ENCODE data around the gene MALRD1. TPM values are rescaled to one million over a fixed set of nuclear protein-coding genes. Genes with fewer than 3 reads are reported as not detected.

The MALRD1 gene
- total RNA-seq, 1 experiment from 2014 or later: 8.2 TPM

GRCh38 chr10:19144206-19144605, 95.6 kb downstream of the MALRD1 start:
- POLR2A ChIA-PET: no interaction called here
- no peaks in the 10 kb centered on the region for H3K36me3 ChIP-seq (ENCODE audit: control insufficient read depth, insufficient read depth, low read length)
- CTCF ChIA-PET: no interaction called here
- TF ChIP-seq CTCF (IDR thresholded peaks at IDR 0.05; ENCODE audit: insufficient read depth in 1 of 2, low read depth in 1 of 2, low read length in 1 of 2, severe bottlenecking in 1 of 2, unreplicated experiment in 1 of 2): no peak
- H3K36me3 Mint-ChIP-seq (ENCODE audit: insufficient read depth, unreplicated experiment): no peaks in the 10 kb centered on the region
- H3K4me1 ChIP-seq: no peaks in the 10 kb centered on the region
- DNase-seq: no peak
- H3K27ac Mint-ChIP-seq (ENCODE audit: unreplicated experiment): no peak overlapping the region
- no TSS peak for BruUV-seq (replicated peaks)
- H3K9me3 Mint-ChIP-seq (ENCODE audit: unreplicated experiment): no peaks in the 10 kb centered on the region
- no peak overlapping the region for H3K4me3 Mint-ChIP-seq (ENCODE audit: unreplicated experiment)
- no peaks in the 10 kb centered on the region for H3K4me1 Mint-ChIP-seq (ENCODE audit: low read depth, unreplicated experiment)
- H3K27me3 ChIP-seq (replicated peaks; ENCODE audit: control insufficient read depth, insufficient read depth, low read length): no peaks in the 10 kb centered on the region
- intact Hi-C loops (cut with micrococcal nuclease; ENCODE audit: unreplicated experiment): no loop called here
- no peaks in the 10 kb centered on the region for H3K27me3 Mint-ChIP-seq (ENCODE audit: insufficient read depth, unreplicated experiment)
- H3K9me3 ChIP-seq: no peaks in the 10 kb centered on the region
- no peak overlapping the region for H3K4me3 ChIP-seq (ENCODE audit: low read depth, low read length)

GRCh38 chr10:19154375-19154774, 105.8 kb downstream of the MALRD1 start:
- Mint-ChIP-seq H3K4me3 (ENCODE audit: unreplicated experiment) (no peak overlapping the region), H3K27ac (ENCODE audit: unreplicated experiment) (no peak overlapping the region), H3K27me3 (ENCODE audit: insufficient read depth, unreplicated experiment) (no peaks in the 10 kb centered on the region), H3K9me3 (ENCODE audit: unreplicated experiment) (no peaks in the 10 kb centered on the region), H3K36me3 (ENCODE audit: insufficient read depth, unreplicated experiment) (no peaks in the 10 kb centered on the region), H3K4me1 (ENCODE audit: low read depth, unreplicated experiment) (no peaks in the 10 kb centered on the region)
- no peaks in the 10 kb centered on the region for H3K9me3 ChIP-seq
- H3K4me1 ChIP-seq: no peaks in the 10 kb centered on the region
- no peak overlapping the region for H3K4me3 ChIP-seq (ENCODE audit: low read depth, low read length)
- no TSS peak for BruUV-seq (replicated peaks)
- TF ChIP-seq CTCF (IDR thresholded peaks at IDR 0.05; ENCODE audit: insufficient read depth in 1 of 2, low read depth in 1 of 2, low read length in 1 of 2, severe bottlenecking in 1 of 2, unreplicated experiment in 1 of 2): no peak
- CTCF ChIA-PET: interaction anchor here (0.7 kb wide), 1 partner anchor 46 kb away, joined by 4 read pairs; no protein-coding TSS in a partner anchor
- H3K36me3 ChIP-seq (ENCODE audit: control insufficient read depth, insufficient read depth, low read length): no peaks in the 10 kb centered on the region
- intact Hi-C loops (cut with micrococcal nuclease; ENCODE audit: unreplicated experiment): no loop called here
- POLR2A ChIA-PET: no interaction called here
- no peak for DNase-seq
- H3K27me3 ChIP-seq (replicated peaks; ENCODE audit: control insufficient read depth, insufficient read depth, low read length): no peaks in the 10 kb centered on the region

- BruUV-seq (replicated peaks): no TSS peak
- DNase-seq: no peak
- no peaks in the 10 kb centered on the region for H3K4me1 Mint-ChIP-seq (ENCODE audit: low read depth, unreplicated experiment)
- no peaks in the 10 kb centered on the region for H3K36me3 Mint-ChIP-seq (ENCODE audit: insufficient read depth, unreplicated experiment)
- Histone ChIP-seq H3K4me1 (no peaks in the 10 kb centered on the region), H3K27me3 (replicated peaks; ENCODE audit: control insufficient read depth, insufficient read depth, low read length) (no peaks in the 10 kb centered on the region), H3K4me3 (ENCODE audit: low read depth, low read length) (no peak overlapping the region), H3K9me3 (no peaks in the 10 kb centered on the region), H3K36me3 (ENCODE audit: control insufficient read depth, insufficient read depth, low read length) (no peaks in the 10 kb centered on the region)
- no peaks in the 10 kb centered on the region for H3K27me3 Mint-ChIP-seq (ENCODE audit: insufficient read depth, unreplicated experiment)
- POLR2A ChIA-PET: no interaction called here
- CTCF ChIA-PET: no interaction called here
- intact Hi-C loops (cut with micrococcal nuclease; ENCODE audit: unreplicated experiment): no loop called here
- H3K27ac Mint-ChIP-seq (ENCODE audit: unreplicated experiment): no peak overlapping the region
- peaks cover 10% of the 10 kb centered on the region for H3K9me3 Mint-ChIP-seq (ENCODE audit: unreplicated experiment)
- no peak overlapping the region for H3K4me3 Mint-ChIP-seq (ENCODE audit: unreplicated experiment)
- no peak for TF ChIP-seq CTCF (IDR thresholded peaks at IDR 0.05; ENCODE audit: insufficient read depth in 1 of 2, low read depth in 1 of 2, low read length in 1 of 2, severe bottlenecking in 1 of 2, unreplicated experiment in 1 of 2)
Measured at GRCh38 chr10:19158358-19158757, 109.8 kb downstream of the MALRD1 start.
